Measurements from ENCODE around the gene EVA1B.
A peak's percentile ranks its signal among the peaks of the same experiment; 100 is the strongest.

Gene EVA1B

GRCh38 chr1:36323636-36324352, at the start of gene EVA1B:
Gene EVA1B, minus strand, starts transcription at chr1:36323645. Its CDS starts 608 bp downstream, at chr1:36323037.
- TF ChIP-seq SNAI2 (CRISPR knock-in tag; IDR thresholded peaks at IDR 0.05) (no peak), ISL1 (CRISPR knock-in tag; IDR thresholded peaks at IDR 0.05) (no peak), CSRNP3 (CRISPR knock-in tag; IDR thresholded peaks at IDR 0.05) (no peak), OSR1 (CRISPR knock-in tag; IDR thresholded peaks at IDR 0.05) (no peak), ZFP30 (CRISPR knock-in tag; IDR thresholded peaks at IDR 0.05) (no peak), RARB (CRISPR knock-in tag; IDR thresholded peaks at IDR 0.05) (no peak), BACH2 (CRISPR knock-in tag; IDR thresholded peaks at IDR 0.05; ENCODE audit: borderline replicate concordance) (no peak), PPARA (CRISPR knock-in tag; IDR thresholded peaks at IDR 0.05; ENCODE audit: borderline replicate concordance) (no peak), POU6F1 (CRISPR knock-in tag; IDR thresholded peaks at IDR 0.05; ENCODE audit: borderline replicate concordance, low read depth) (no peak), TSHZ2 (CRISPR knock-in tag; IDR thresholded peaks at IDR 0.05) (no peak), ZC3H10 (CRISPR knock-in tag; IDR thresholded peaks at IDR 0.05) (no peak), GLIS3 (CRISPR knock-in tag; IDR thresholded peaks at IDR 0.05) (no peak), ZNF70 (CRISPR knock-in tag; IDR thresholded peaks at IDR 0.05) (no peak)
- ATAC-seq, result peak; percentile 67

- no peak for ATAC-seq
- TF ChIP-seq PATZ1 (CRISPR knock-in tag; IDR thresholded peaks at IDR 0.05; ENCODE audit: borderline replicate concordance) (no peak), CSRNP3 (CRISPR knock-in tag; IDR thresholded peaks at IDR 0.05) (no peak), GLIS3 (CRISPR knock-in tag; IDR thresholded peaks at IDR 0.05) (no peak), POU6F1 (CRISPR knock-in tag; IDR thresholded peaks at IDR 0.05; ENCODE audit: borderline replicate concordance, low read depth) (no peak), ZNF565 (CRISPR knock-in tag; conservative IDR thresholded peaks at IDR 0.05; ENCODE audit: low read depth) (no peak), ISL1 (CRISPR knock-in tag; IDR thresholded peaks at IDR 0.05) (no peak), ZNF8 (CRISPR knock-in tag; IDR thresholded peaks at IDR 0.05) (no peak), ZNF70 (CRISPR knock-in tag; IDR thresholded peaks at IDR 0.05) (no peak), ZFP3 (CRISPR knock-in tag; IDR thresholded peaks at IDR 0.05) (no peak), CSDC2 (CRISPR knock-in tag; IDR thresholded peaks at IDR 0.05) (no peak), TSHZ2 (CRISPR knock-in tag; IDR thresholded peaks at IDR 0.05) (no peak), TOX (CRISPR knock-in tag; IDR thresholded peaks at IDR 0.05; ENCODE audit: borderline replicate concordance) (no peak), ZFP30 (CRISPR knock-in tag; IDR thresholded peaks at IDR 0.05) (no peak), PPARA (CRISPR knock-in tag; IDR thresholded peaks at IDR 0.05; ENCODE audit: borderline replicate concordance) (no peak), SNAI2 (CRISPR knock-in tag; IDR thresholded peaks at IDR 0.05) (no peak), CREB5 (CRISPR knock-in tag; IDR thresholded peaks at IDR 0.05; ENCODE audit: low read depth) (no peak), TCF4 (CRISPR knock-in tag; IDR thresholded peaks at IDR 0.05; ENCODE audit: borderline replicate concordance) (no peak), ZC3H10 (CRISPR knock-in tag; IDR thresholded peaks at IDR 0.05) (no peak)
Observed at GRCh38 chr1:36372617-36373016, 49.2 kb upstream of the EVA1B start.

Measured in SK-N-SH treated with all-trans-retinoic acid at 6 μM for 48 hours (cell line).